ENCODE data around the gene COX17.

DNA sequence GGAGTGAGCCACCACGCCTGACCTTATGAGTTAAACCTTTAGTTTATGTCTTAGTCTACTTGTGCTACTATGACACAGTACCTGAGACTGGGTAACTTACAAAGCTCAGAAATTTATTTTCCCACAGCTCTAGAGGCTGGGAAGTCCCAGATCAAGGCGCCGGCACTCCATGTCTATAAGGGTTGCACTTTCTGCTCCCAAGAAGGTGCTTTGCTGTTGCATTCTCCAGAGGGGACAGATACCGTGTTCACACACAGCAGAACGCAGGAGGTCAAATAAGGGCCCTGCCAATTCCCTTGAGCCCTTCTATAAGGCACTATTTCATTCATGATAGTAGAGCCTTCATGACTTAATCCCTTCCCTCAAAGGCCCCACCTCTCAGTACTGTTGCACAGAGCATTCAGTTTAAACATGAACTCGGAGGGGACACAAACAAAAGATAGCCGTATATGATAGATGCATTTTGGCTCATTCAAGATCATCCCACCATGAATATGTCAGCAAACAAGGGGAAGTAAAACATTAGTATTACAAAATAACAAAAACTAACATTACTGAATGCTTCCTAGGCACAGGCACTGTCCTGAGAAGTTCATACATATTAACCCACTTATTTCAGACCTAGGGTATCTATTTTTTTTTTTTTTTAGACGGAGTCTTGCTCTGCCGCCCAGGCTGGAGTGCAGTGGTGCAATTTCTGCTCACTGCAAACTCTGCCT lies 53.0 kb downstream of the COX17 start:
- TF ChIP-seq, protein P1, sequence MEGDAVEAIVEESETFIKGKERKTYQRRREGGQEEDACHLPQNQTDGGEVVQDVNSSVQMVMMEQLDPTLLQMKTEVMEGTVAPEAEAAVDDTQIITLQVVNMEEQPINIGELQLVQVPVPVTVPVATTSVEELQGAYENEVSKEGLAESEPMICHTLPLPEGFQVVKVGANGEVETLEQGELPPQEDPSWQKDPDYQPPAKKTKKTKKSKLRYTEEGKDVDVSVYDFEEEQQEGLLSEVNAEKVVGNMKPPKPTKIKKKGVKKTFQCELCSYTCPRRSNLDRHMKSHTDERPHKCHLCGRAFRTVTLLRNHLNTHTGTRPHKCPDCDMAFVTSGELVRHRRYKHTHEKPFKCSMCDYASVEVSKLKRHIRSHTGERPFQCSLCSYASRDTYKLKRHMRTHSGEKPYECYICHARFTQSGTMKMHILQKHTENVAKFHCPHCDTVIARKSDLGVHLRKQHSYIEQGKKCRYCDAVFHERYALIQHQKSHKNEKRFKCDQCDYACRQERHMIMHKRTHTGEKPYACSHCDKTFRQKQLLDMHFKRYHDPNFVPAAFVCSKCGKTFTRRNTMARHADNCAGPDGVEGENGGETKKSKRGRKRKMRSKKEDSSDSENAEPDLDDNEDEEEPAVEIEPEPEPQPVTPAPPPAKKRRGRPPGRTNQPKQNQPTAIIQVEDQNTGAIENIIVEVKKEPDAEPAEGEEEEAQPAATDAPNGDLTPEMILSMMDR (conservative IDR thresholded peaks at IDR 0.05; ENCODE audit: low read depth, low read length) = no peak
- TF ChIP-seq EZH2 (IDR thresholded peaks at IDR 0.05; ENCODE audit: borderline replicate concordance, low read depth, low read length, poor library complexity, severe bottlenecking) = no peak

Measured in A673 (cell line).